H9 (cell line): ENCODE measurements around the gene PRKCB. TPM values are rescaled to one million over a fixed set of nuclear protein-coding genes. Genes with fewer than 3 reads are reported as not detected.

ENCODE experiments used
- DNase-seq: peaks from one replicate; pipeline ENCODE4 v3.0.0-alpha.2; 2017
- H2AFZ ChIP-seq: one replicate; pipeline ENCODE4 v1.6.1; 2013; ENCODE audit warnings: mild to moderate bottlenecking, low read length, control low read depth, moderate library complexity
- H2AK5ac ChIP-seq: 2 replicates; pipeline ENCODE4 v1.6.1; 2013; ENCODE audit warnings: low read length, control low read depth, mixed read lengths; ENCODE audit not compliant: insufficient read length
- H2BK120ac ChIP-seq: one replicate; pipeline ENCODE4 v1.6.1; 2013; ENCODE audit warnings: low read depth, mild to moderate bottlenecking, low read length, control low read depth, inconsistent platforms; ENCODE audit not compliant: poor library complexity, severe bottlenecking
- H2BK12ac ChIP-seq: 2 replicates; pipeline ENCODE4 v1.6.1; 2013; ENCODE audit warnings: low read length, control low read depth, mixed read lengths, low read depth; ENCODE audit not compliant: insufficient read length
- H2BK15ac ChIP-seq: 2 replicates; pipeline ENCODE4 v1.6.1; 2013; ENCODE audit warnings: low read depth, low read length, control low read depth
- H2BK20ac ChIP-seq: one replicate; pipeline ENCODE4 v1.6.1; 2013; ENCODE audit warnings: low read depth, mild to moderate bottlenecking, low read length, control low read depth, inconsistent platforms; ENCODE audit not compliant: poor library complexity, severe bottlenecking
- H2BK5ac ChIP-seq: 2 replicates; pipeline ENCODE4 v1.6.1; 2013; ENCODE audit warnings: low read length, control low read depth, mixed read lengths; ENCODE audit not compliant: insufficient read length
- H3K14ac ChIP-seq: 2 replicates; pipeline ENCODE4 v1.6.1; 2013; ENCODE audit warnings: low read length, control low read depth; ENCODE audit not compliant: insufficient read depth
- H3K18ac ChIP-seq: 2 replicates; pipeline ENCODE4 v1.6.1; 2013; ENCODE audit warnings: low read depth, mild to moderate bottlenecking, mixed read lengths, low read length, control low read depth; ENCODE audit not compliant: insufficient read length
- H3K23ac ChIP-seq: 2 replicates; pipeline ENCODE4 v1.6.1; 2013; ENCODE audit warnings: low read length, control low read depth, mixed read lengths, low read depth; ENCODE audit not compliant: insufficient read length
- H3K23me2 ChIP-seq: 2 replicates; pipeline ENCODE4 v1.6.1; 2013; ENCODE audit warnings: low read depth, mild to moderate bottlenecking, mixed read lengths, low read length, control low read depth; ENCODE audit not compliant: insufficient read length, poor library complexity, severe bottlenecking
- H3K27ac ChIP-seq: 2 replicates; pipeline ENCODE4 v1.5.1; 2013; ENCODE audit warnings: low read length, control low read depth, mixed read lengths, low read depth; ENCODE audit not compliant: insufficient read length
- H3K27me3 ChIP-seq: 2 replicates; pipeline ENCODE4 v1.6.1; 2013; ENCODE audit warnings: low read length, control low read depth, inconsistent platforms; ENCODE audit not compliant: insufficient read depth
- H3K4ac ChIP-seq: 2 replicates; pipeline ENCODE4 v1.6.1; 2013; ENCODE audit warnings: low read depth, mild to moderate bottlenecking, control low read depth, inconsistent platforms, low read length, moderate library complexity
- H3K4me1 ChIP-seq: 2 replicates; pipeline ENCODE4 v1.6.1; 2013; ENCODE audit warnings: low read length, control low read depth, inconsistent platforms; ENCODE audit not compliant: insufficient read depth
- H3K4me2 ChIP-seq: 2 replicates; pipeline ENCODE4 v1.6.1; 2013; ENCODE audit warnings: low read length, control low read depth, mixed read lengths; ENCODE audit not compliant: insufficient read length, insufficient read depth
- H3K56ac ChIP-seq: 2 replicates; pipeline ENCODE4 v1.6.1; 2013; ENCODE audit warnings: low read depth, mild to moderate bottlenecking, mixed read lengths, low read length, control low read depth; ENCODE audit not compliant: insufficient read length
- H3K79me1 ChIP-seq: 2 replicates; pipeline ENCODE4 v1.6.1; 2013; ENCODE audit warnings: low read depth, mild to moderate bottlenecking, moderate library complexity, low read length, control low read depth, inconsistent platforms; ENCODE audit not compliant: insufficient read depth, poor library complexity, severe bottlenecking
- H3K79me2 ChIP-seq: 2 replicates; pipeline ENCODE4 v1.6.1; 2013; ENCODE audit warnings: low read length, control low read depth, inconsistent platforms; ENCODE audit not compliant: insufficient read depth
- H3K9ac ChIP-seq: 2 replicates; pipeline ENCODE4 v1.6.1; 2013; ENCODE audit warnings: low read length, control low read depth, mixed read lengths; ENCODE audit not compliant: insufficient read length; ENCODE audit errors: extremely low read depth
- H3K9me3 ChIP-seq: one replicate; pipeline ENCODE4 v1.6.1; 2013; ENCODE audit warnings: low read depth, low read length, inconsistent platforms; ENCODE audit not compliant: control insufficient read depth
- H3T11ph ChIP-seq: one replicate; pipeline ENCODE4 v1.6.1; 2013; ENCODE audit warnings: mild to moderate bottlenecking, low read length, control low read depth, inconsistent platforms
- H4K20me1 ChIP-seq: one replicate; pipeline ENCODE4 v1.6.1; 2013; ENCODE audit not compliant: control insufficient read depth, insufficient read length, insufficient read depth
- H4K5ac ChIP-seq: 2 replicates; pipeline ENCODE4 v1.6.1; 2013; ENCODE audit warnings: low read depth, mild to moderate bottlenecking, mixed read lengths, low read length, control low read depth; ENCODE audit not compliant: insufficient read length
- H4K8ac ChIP-seq: replicated peaks from 2 replicates; pipeline ENCODE4 v1.6.1; 2013; ENCODE audit warnings: low read length, control low read depth, mixed read lengths, low read depth; ENCODE audit not compliant: insufficient read length
- H4K91ac ChIP-seq: 2 replicates; pipeline ENCODE4 v1.6.1; 2013; ENCODE audit warnings: low read depth, mild to moderate bottlenecking, moderate library complexity, mixed read lengths, low read length, control low read depth; ENCODE audit not compliant: insufficient read length
- H3K27ac Mint-ChIP-seq, 3 experiments: 2 replicates in 2 of 3; 3 replicates in 1 of 3; pipeline ENCODE4 v1.8.0; 2020 to 2021; ENCODE audit warnings: mixed read lengths in 3 of 3, mild to moderate bottlenecking in 1 of 3, moderate library complexity in 1 of 3
- H3K27me3 Mint-ChIP-seq: 2 replicates; pipeline ENCODE4 v1.8.0; 2021; ENCODE audit warnings: low read depth, mild to moderate bottlenecking, moderate library complexity, mixed read lengths
- H3K36me3 Mint-ChIP-seq, 3 experiments: 2 replicates in 2 of 3; 3 replicates in 1 of 3; pipeline ENCODE4 v1.8.0; 2020 to 2021; ENCODE audit warnings: low read depth in 3 of 3, mixed read lengths in 3 of 3; ENCODE audit not compliant: insufficient read depth in 1 of 3
- H3K4me1 Mint-ChIP-seq, 2 experiments: 2 replicates each; pipeline ENCODE4 v1.8.0; 2020; ENCODE audit warnings: mixed read lengths in 2 of 2
- H3K4me3 Mint-ChIP-seq, 2 experiments: 2 replicates in 1 of 2; 3 replicates in 1 of 2; pipeline ENCODE4 v1.8.0; 2020 to 2021; ENCODE audit warnings: mild to moderate bottlenecking in 2 of 2, mixed read lengths in 2 of 2, moderate library complexity in 1 of 2
- H3K9me3 Mint-ChIP-seq, 2 experiments: 2 replicates in 1 of 2; 3 replicates in 1 of 2; pipeline ENCODE4 v1.8.0; 2020; ENCODE audit warnings: mild to moderate bottlenecking in 2 of 2, mixed read lengths in 2 of 2, moderate library complexity in 1 of 2
- CTCF ChIP-seq: fragments of 200-600 bp; sonication (generic); conservative IDR thresholded peaks from 3 replicates; pipeline ENCODE4 v1.8.0; 2021; ENCODE audit warnings: antibody characterized with exemption, mild to moderate bottlenecking
- WGBS: extraction: QIAGEN DNeasy Blood & Tissue Kit; methylation state at CpG from one replicate; pipeline ENCODE4 v1.1.7; 2013; ENCODE audit warnings: missing lambda C conversion rate, low lambda C conversion rate, mixed read lengths; ENCODE audit not compliant: insufficient read length; ENCODE audit errors: extremely low coverage; 5-methylcytosine and 5-hydroxymethylcytosine counted together
- total RNA-seq: library from RNA; stranded (reverse); gene quantifications from 2 replicates; pipeline ENCODE4 v1.2.1, GENCODE V29; 2021

Gene PRKCB
- total RNA-seq, 1 experiment from 2014 or later = 7.0 TPM

DNA sequence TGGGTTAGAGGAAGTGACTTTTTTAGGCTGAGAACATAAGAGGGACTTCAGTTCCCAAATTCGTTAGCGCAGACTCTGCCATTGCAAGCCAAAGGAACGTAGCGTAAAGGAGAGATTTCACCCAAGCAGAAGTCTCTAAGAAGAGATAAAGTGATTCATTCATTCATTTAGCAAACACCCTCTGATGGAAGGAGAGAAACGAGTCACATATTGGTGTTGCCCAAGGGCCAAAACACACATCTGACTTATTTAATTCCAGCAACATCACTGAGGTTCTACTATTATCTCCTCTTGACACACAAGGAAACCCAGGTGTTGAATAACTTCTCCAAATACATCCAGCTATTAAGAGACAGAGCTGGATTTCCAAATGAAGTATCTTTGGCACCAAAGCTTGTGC, 334.6 kb downstream of the PRKCB start:
- Histone ChIP-seq H2BK15ac (no peak overlapping the region), H2AK5ac (no peak overlapping the region), H4K8ac (no peak overlapping the region), H4K91ac (no peak overlapping the region), H2AFZ (no peak overlapping the region), H3K27ac (no peak overlapping the region), H4K5ac (no peak overlapping the region), H4K20me1 (no peaks in the 10 kb centered on the region), H3K9ac (no peak overlapping the region), H3K56ac (no peak overlapping the region), H3K27me3 (no peaks in the 10 kb centered on the region), H3K4me1 (no peaks in the 10 kb centered on the region), H3K4me2 (no peak overlapping the region), H2BK12ac (no peak overlapping the region), H3K79me2 (no peaks in the 10 kb centered on the region), H3T11ph (no peak overlapping the region), H3K18ac (no peak overlapping the region), H3K23ac (no peak overlapping the region), H2BK5ac (no peak overlapping the region), H3K79me1 (no peaks in the 10 kb centered on the region), H3K14ac (no peak overlapping the region), H3K4ac (no peak overlapping the region), H2BK120ac (no peak overlapping the region), H2BK20ac (no peak overlapping the region), H3K23me2 (no peaks in the 10 kb centered on the region), H3K9me3 (no peaks in the 10 kb centered on the region)
- WGBS = no CpG with 5 or more reads among the region's 5 CpGs
- Mint-ChIP-seq H3K4me1 (peaks cover 6% of the 10 kb centered on the region in 2 experiments; a peak in 1 of 4 replicates), H3K4me3 (no peak overlapping the region), H3K9me3 (no peaks in the 10 kb centered on the region), H3K27me3 (no peaks in the 10 kb centered on the region; the same call in none of the 2 replicates), H3K27ac (no peak overlapping the region), H3K36me3 (peaks cover 0 to 2% (median 0%) of the 10 kb centered on the region in 3 experiments; a peak in 1 of 7 replicates)
- no peak for TF ChIP-seq CTCF
- no peak for DNase-seq
